PC-9 (cell line): ENCODE data around the gene PDE10A. TPM values are rescaled to one million over a fixed set of nuclear protein-coding genes. Genes with fewer than 3 reads are reported as not detected.
A peak's percentile ranks its signal among the peaks of the same experiment; 100 is the strongest.

Experiments
- Bru-seq: library from RNA; stranded (reverse); fragments of 400-500 nt; gene quantifications from one replicate; lab custom pipeline; 2021; lab: Mats Ljungman, UMichigan
- BruChase-seq, 2 experiments: library from RNA; stranded (reverse); fragments of 400-500 nt; gene quantifications; one replicate each; lab custom pipeline; 2021; lab: Mats Ljungman, UMichigan
- BruUV-seq: library from RNA; stranded (reverse); fragments of 400-500 nt; replicated peaks from 2 replicates; lab custom pipeline; 2021; lab: Mats Ljungman, UMichigan
- CTCF ChIA-PET: fragments of 300-600 bp; sonication (Branson Sonifier 250); formaldehyde crosslinking; loops from one replicate; lab custom pipeline; 2022; ENCODE audit warnings: antibody characterized with exemption; lab: Charles Lee
- POLR2A ChIA-PET: fragments of 300-600 bp; sonication (Branson Sonifier 250); formaldehyde crosslinking; loops from one replicate; lab custom pipeline; 2022; ENCODE audit warnings: antibody characterized with exemption; ENCODE audit not compliant: unreplicated experiment; lab: Charles Lee
- DNase-seq, 2 experiments: peaks; one replicate each; pipeline versions ENCODE4 v3.0.0 to v3.0.0-alpha.2; 2015 to 2022; ENCODE audit warnings: mixed read lengths in 1 of 2
- H2AFZ ChIP-seq: fragments of 200-600 bp; sonication (generic); 2 replicates; pipeline ENCODE4 v1.8.1; 2017; ENCODE audit warnings: antibody characterized with exemption
- H3F3A ChIP-seq: fragments of 200-600 bp; sonication (generic); 2 replicates; pipeline ENCODE4 v1.8.1; 2017; ENCODE audit warnings: antibody characterized with exemption, mild to moderate bottlenecking, low read depth; ENCODE audit not compliant: insufficient read depth
- H3K27ac ChIP-seq: fragments of 200-600 bp; sonication (generic); 2 replicates; pipeline ENCODE4 v1.6.1; 2016; ENCODE audit warnings: mixed run types
- H3K27me3 ChIP-seq: fragments of 200-600 bp; sonication (generic); 2 replicates; pipeline ENCODE4 v1.6.1; 2016; ENCODE audit warnings: low read depth, mixed run types; ENCODE audit not compliant: insufficient read depth
- H3K36me3 ChIP-seq: fragments of 200-600 bp; sonication (generic); 2 replicates; pipeline ENCODE4 v1.6.1; 2016; ENCODE audit warnings: low read depth, mixed run types
- H3K4me1 ChIP-seq: fragments of 200-600 bp; sonication (generic); replicated peaks from 2 replicates; pipeline ENCODE4 v1.6.1; 2016; ENCODE audit warnings: mixed run types; ENCODE audit not compliant: insufficient read depth
- H3K4me2 ChIP-seq: fragments of 200-600 bp; sonication (generic); 2 replicates; pipeline ENCODE4 v1.6.1; 2017; ENCODE audit warnings: mixed run types
- H3K4me3 ChIP-seq: fragments of 200-600 bp; sonication (generic); 2 replicates; pipeline ENCODE4 v1.6.1; 2016; ENCODE audit warnings: mixed run types
- H3K79me2 ChIP-seq: fragments of 200-600 bp; sonication (generic); 2 replicates; pipeline ENCODE4 v1.6.1; 2017; ENCODE audit warnings: low read depth, mixed run types
- H3K9me2 ChIP-seq: fragments of 200-600 bp; sonication (generic); 2 replicates; pipeline ENCODE4 v1.8.1; 2017; ENCODE audit warnings: mild to moderate bottlenecking; ENCODE audit not compliant: insufficient read depth
- H3K9me3 ChIP-seq: fragments of 200-600 bp; sonication (generic); 2 replicates; pipeline ENCODE4 v1.8.1; 2016; ENCODE audit warnings: low read depth; ENCODE audit not compliant: insufficient read depth
- H4K20me1 ChIP-seq: fragments of 200-600 bp; sonication (generic); 2 replicates; pipeline ENCODE4 v1.8.1; 2017; ENCODE audit not compliant: insufficient read depth
- CTCF ChIP-seq: fragments of 200-600 bp; sonication (generic); conservative IDR thresholded peaks from 2 replicates; pipeline ENCODE4 v1.6.1; 2017; ENCODE audit warnings: mixed run types, antibody characterized with exemption, mild to moderate bottlenecking, moderate library complexity
- EZH2 ChIP-seq: fragments of 200-600 bp; sonication (generic); IDR thresholded peaks from 2 replicates; pipeline ENCODE4 v1.8.0; 2017; ENCODE audit warnings: antibody characterized with exemption, low read depth
- intact Hi-C: fragments of 100-400 bp; cut with micrococcal nuclease; formaldehyde crosslinking; loops from one replicate; pipeline ENCODE4 v1.10.0; 2022; ENCODE audit not compliant: unreplicated experiment
- long read RNA-seq: library from polyadenylated mRNA; stranded (forward); transcript quantifications from one replicate; pipeline ENCODE4 v2.0.0, GENCODE V29; 2022
- total RNA-seq: library from RNA; stranded (reverse); gene quantifications from 2 replicates; pipeline ENCODE4 v1.2.3, GENCODE V29; 2021

PDE10A gene
- total RNA-seq: not detected in 2 replicates
- percentile 3 among the genes with signal in this experiment for Bru-seq, nascent RNA
- BruChase-seq, experiment 1, labeled RNA remaining after a 2-hour chase: not detected
- percentile 0 among the genes with signal in this experiment for BruChase-seq, experiment 2, labeled RNA remaining after a 6-hour chase
- long read RNA-seq: 0 reads

DNA sequence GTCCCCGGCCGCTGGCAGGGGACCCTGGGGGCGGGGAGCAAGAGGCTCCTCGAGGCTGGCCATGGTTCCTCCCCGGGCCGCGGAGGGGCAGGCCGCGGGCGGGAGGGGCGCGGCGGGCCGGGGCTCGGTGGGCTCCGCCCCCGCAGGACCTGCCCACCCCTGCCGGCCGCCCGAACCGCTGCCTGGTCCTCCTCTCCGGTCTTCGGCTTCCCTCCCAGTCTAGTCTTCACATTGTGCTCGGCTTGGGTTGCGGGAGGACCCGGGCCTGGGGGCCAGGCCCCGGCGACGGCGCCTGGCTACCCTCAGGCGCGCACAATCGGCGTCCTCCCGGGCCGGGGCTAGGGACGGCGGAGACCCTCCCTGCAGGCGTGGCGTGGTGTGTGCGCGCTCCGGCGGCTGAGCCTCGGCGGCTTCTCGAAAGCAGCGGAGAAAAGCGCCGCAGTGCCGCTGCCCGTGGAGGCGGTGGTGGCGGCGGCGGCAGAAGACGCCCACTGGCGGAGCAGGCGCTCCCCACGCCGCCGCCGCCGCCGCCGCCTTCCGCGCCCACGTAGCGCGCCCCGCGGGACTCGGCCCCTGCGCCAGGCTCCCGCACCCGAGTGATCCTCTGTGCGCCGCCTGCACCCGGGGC, at the start of gene PDE10A:
PDE10A (minus strand) TSS at position 493 of the 628 bp plus-strand sequence; CDS start at position 63, 430 bp downstream.
- CTCF ChIA-PET: no interaction called here
- H3F3A ChIP-seq: no peaks in the 10 kb centered on the region
- H3K4me2 ChIP-seq: no peak within 1 kb of the TSS
- H3K27me3 ChIP-seq: peaks cover 4% of the 10 kb centered on the region; the same call in 1 of the 2 replicates
- H4K20me1 ChIP-seq: no peaks in the 10 kb centered on the region
- POLR2A ChIA-PET: no interaction called here
- no peak within 1 kb of the TSS for H3K27ac ChIP-seq
- DNase-seq: no peak
- no peaks in the 10 kb centered on the region for H3K79me2 ChIP-seq
- no peak within 1 kb of the TSS for H2AFZ ChIP-seq
- no peak within 1 kb of the TSS for H3K4me3 ChIP-seq
- H3K36me3 ChIP-seq: no peaks in the 10 kb centered on the region
- 0 out of 2 replicates have a peak, but pooled peaks cover 3% of the 10 kb centered on the region for H3K9me2 ChIP-seq
- no peaks in the 10 kb centered on the region for H3K4me1 ChIP-seq
- no peak for TF ChIP-seq CTCF
- no peak for TF ChIP-seq EZH2
- BruUV-seq: no TSS peak
- intact Hi-C loops: no loop called here
- H3K9me3 ChIP-seq: no peaks in the 10 kb centered on the region

GRCh38 chr6:165708985-165709576, 46.0 kb upstream of the PDE10A start:
- ChIA-PET CTCF (no interaction called here), POLR2A (no interaction called here)
- Histone ChIP-seq H3K27me3 (peaks cover 67% of the 10 kb centered on the region), H3K9me3 (no peaks in the 10 kb centered on the region), H4K20me1 (no peaks in the 10 kb centered on the region), H3K4me2 (no peak overlapping the region), H3K4me3 (no peak overlapping the region), H3F3A (no peaks in the 10 kb centered on the region), H3K27ac (no peak overlapping the region), H3K9me2 (no peaks in the 10 kb centered on the region), H2AFZ (no peak overlapping the region), H3K4me1 (no peaks in the 10 kb centered on the region), H3K79me2 (no peaks in the 10 kb centered on the region), H3K36me3 (no peaks in the 10 kb centered on the region)
- no peak for DNase-seq
- intact Hi-C loops: no loop called here
- no peak for TF ChIP-seq CTCF
- BruUV-seq: no TSS peak

DNA sequence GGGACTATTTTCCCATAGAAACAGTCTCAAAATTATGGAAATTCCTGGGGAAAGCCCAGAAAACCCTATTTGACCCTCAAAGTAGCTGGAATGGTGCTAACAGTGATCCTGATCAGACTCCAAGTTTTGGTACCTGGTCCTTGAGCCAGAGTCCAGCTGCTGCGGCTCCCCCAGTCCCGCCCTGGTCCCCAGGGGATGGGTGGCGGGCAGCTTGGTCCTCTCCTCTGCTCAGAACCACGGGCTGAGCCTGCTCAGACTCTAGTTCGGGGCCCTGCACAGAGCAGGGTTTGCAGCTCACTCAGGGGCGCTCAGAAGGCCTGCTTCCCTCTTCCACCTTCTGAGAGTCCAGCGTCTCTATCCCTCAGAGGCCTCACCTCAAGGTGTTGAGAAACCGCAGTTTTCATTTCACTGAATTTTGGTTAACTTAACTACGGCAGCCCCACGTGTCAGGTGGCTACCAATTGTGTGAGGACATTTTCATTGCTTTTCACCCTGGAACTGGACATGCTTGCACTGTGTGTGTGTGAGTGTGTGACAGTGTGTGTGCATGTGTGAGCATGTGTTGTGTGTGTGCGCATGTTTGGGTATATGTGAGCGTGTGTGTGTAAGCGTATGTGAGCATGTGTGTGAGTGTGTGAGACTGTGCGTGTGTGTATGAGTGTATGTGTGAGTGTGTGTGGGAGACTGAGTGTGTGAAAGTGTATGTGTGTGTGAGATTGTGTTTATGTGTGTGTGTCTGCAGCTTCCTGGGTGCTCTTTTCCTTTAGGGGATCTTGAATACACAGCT, 44.2 kb upstream of the PDE10A start:
- Histone ChIP-seq H4K20me1 (no peaks in the 10 kb centered on the region), H3K27me3 (peaks cover 69% of the 10 kb centered on the region), H3K4me3 (no peak overlapping the region), H3K9me2 (no peaks in the 10 kb centered on the region), H3K79me2 (no peaks in the 10 kb centered on the region), H3K9me3 (no peaks in the 10 kb centered on the region), H3K36me3 (no peaks in the 10 kb centered on the region), H3K27ac (no peak overlapping the region), H2AFZ (no peak overlapping the region), H3K4me1 (no peaks in the 10 kb centered on the region), H3F3A (no peaks in the 10 kb centered on the region), H3K4me2 (no peak overlapping the region)
- ChIA-PET POLR2A (no interaction called here), CTCF (no interaction called here)
- TF ChIP-seq EZH2 (no peak), CTCF (no peak)
- no TSS peak for BruUV-seq
- intact Hi-C loops: no loop called here
- no peak for DNase-seq
